GM19240 (cell line): ENCODE results near the gene TAP2.
A peak's percentile ranks its signal among the peaks of the same experiment; 100 is the strongest.
"Not testable (repeated sequence)": the region's sequence is repeated elsewhere in the genome, so short reads cannot be mapped to it uniquely, and the experiment has no call there.

Experiments used
- DNase-seq: peaks from one replicate; pipeline ENCODE4 v3.0.0; 2011; ENCODE audit warnings: low spot score; ENCODE audit not compliant: insufficient read length

The TAP2 gene

DNA sequence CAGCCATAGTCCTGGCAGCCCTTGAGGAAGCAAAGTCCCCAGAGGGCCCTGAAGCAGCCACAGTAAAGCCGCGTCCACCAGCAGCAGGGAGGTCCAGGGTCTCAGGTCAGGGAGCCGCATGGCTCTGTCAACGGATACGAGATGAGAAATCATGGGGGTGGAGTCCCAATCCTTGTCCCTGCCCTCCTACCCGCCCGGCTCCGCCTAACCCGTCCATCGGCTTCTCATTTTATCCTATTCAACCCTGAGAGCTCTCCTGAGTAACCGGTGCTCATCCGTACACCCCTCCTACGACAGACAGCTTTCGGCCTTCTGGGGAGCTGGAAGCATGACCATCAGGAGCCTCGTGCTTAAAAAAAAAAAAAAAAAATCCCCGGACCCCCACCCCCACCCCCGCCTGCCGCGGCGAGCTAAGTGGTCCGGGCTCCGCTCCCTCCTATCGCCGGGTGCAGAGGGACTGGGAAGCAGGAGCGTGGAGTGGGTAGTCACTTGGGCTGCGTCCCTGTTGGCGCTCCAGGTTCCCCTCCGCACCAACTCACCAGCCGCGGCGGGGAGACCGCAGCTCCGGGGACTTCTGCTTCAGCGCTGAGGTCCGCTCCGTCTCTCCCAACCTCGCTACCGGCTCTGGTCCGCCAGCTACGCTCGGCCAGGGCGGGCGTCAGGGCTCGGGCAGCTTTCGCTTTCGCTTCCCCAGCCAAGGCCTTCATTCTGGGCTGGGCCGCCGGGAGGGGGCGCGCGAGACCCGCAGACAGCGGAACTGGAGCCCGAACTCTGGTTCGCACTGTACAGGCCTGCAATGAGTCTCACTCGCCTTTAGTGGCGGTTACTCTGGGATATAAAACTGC is at the start of gene TAP2:
Gene TAP2 (minus strand): TSS at position 626 of the 845 bp plus-strand sequence. CDS start 506 bp downstream, at position 120.
- peak; percentile 77 for DNase-seq

DNA sequence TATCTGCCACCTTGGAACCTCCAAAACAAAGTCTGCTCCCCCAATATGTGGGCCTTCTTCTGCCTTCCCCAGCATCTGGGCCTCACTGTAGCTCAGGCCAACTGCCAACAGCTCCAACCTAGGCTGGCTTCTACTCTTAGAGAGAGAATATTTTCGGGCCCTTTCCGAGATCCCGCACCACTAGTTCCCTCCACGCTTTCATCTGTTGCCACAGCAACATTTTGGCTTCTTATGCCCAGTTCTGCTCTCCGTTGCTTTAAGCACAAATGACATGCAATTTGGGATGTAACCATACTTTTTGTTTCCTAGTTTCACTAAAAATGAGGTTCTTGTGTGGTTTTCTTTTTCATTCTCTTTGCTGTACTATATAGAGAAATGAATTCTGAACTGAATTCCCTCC is 49.1 kb upstream of the TAP2 start:
- no peak for DNase-seq

GRCh38 chr6:32886681-32887383 is 48.3 kb upstream of the TAP2 start:
- no peak for DNase-seq

DNA sequence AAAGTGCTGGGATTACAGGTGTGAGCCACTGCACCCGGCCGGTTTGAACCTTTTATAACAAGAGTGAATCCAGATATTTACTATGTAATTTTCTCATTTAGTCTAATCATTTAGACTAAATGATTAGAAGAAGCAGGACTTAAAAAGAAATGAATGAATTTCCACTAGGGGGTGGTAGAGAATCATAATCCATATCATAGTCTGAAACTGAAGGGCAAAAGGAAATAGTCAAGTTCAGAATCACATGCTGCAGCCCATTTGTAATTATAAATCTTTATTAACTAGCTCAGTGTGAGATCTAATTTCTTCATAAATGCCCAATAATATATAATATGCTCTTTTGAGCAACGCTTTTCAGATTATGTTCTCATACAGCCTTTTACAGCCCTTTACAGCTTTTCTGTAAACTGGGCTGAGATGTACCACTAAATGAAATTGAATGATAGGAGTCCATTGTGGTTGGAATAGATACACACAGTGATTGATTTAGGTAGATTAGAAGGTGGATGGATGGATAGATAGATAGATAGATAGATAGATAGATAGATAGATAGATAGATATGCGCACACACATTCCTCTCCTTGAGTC is 47.3 kb upstream of the TAP2 start:
- DNase-seq: no peak

DNA sequence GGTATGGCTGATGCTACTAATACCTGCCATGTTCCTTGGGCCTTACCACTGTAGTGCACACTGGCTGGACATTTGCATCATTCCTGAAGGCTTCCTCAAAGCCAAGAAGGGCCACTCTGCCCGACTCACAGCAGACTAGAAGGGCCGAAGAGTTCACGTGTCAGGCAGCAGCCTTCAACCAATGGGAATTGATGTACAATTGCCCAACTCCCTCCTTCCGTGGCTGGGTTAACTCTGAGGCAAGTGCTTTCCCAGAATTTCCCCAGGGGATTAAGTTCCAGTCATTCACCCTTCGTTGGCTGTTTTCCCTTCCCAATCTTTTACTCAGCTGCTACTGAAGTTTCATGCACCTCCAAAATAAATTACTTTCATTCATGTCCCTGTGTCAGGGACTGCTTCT is 45.2 kb upstream of the TAP2 start:
- no peak for DNase-seq

DNA sequence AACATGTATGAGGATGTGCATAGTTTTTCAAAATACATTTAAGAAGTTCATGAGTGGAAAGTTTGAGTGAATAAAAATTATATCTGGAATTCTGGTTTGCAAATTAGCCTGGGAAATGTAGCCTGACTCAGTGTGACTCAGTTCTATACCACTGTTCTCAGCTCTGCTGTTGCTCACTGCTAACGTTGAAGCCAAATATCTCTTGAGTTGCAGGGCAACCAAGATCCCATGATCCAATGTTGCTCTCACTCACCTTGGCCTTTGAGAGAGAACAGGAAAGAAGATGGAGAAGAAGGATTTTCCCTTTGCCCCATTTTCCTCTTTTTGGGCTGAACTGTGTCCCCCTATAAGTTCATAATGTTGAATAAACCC is 44.3 kb upstream of the TAP2 start:
- no peak for DNase-seq

GRCh38 chr6:32880962-32881361 is 42.4 kb upstream of the TAP2 start:
- not testable (repeated sequence) for DNase-seq

- no peak for DNase-seq
These were observed 41.2 kb upstream of the TAP2 start for GRCh38 chr6:32879691-32880090.

DNA sequence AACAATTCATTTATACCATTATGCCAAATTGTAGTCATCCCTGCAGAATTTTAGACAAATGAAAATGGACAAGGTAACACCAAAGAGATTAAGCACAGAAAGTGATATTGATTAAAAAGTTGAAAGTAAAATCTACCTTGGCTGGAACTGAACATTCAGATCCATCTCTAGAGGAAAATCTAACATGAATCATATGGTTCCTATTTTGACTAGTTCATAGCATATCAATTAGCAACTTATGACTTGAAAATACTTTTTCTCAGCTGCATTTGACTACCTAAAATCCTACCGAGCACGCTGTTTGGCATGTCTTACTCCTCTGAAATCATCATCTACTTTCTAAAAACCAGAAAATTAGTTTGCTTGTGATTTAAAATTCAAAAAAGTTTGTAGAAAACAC is 38.1 kb upstream of the TAP2 start:
- no peak for DNase-seq

DNA sequence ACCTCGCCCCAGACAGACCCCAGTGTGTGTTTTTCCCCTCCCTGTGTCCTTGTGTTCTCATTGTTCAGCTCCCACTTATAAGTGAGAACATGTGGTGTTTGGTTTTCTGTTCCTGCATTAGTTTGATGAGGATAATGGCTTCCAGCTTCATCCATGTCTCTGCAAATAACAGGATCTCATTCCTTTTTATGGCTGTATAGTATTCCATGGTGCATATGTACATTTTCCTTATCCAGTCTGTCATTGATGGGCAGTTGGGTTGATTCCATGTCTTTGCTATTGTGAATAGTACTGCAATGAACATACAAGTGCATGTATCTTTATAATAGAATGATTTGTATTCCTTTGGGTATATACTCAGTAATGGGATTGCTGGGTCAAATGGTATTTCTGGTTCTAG is 35.4 kb upstream of the TAP2 start:
- not testable (repeated sequence) for DNase-seq

DNA sequence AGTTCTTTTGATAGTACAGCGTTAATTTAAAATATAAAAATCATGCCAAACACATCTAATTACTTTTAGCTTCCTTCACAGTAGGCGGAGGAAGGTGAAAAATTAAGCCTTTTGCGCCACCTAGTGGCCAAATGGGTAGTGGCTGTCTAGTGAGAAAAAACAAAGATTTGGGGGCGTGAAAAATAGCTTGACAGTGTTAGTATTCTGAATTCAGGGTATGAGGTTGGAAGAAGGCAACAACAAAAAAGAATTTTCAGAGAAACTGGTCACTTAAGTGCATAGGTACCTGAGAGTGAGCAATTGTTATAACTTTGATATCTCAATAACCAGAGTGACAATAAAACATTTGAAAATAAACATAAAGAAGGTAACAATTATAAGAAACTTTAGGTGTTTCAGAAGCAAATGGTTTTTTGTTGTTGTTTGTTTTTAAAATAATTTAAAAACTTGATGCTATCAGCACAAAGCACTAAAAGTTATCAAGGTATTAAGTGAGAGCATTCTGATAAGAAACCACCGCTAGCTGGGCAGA is 29.8 kb upstream of the TAP2 start:
- DNase-seq: no peak

DNA sequence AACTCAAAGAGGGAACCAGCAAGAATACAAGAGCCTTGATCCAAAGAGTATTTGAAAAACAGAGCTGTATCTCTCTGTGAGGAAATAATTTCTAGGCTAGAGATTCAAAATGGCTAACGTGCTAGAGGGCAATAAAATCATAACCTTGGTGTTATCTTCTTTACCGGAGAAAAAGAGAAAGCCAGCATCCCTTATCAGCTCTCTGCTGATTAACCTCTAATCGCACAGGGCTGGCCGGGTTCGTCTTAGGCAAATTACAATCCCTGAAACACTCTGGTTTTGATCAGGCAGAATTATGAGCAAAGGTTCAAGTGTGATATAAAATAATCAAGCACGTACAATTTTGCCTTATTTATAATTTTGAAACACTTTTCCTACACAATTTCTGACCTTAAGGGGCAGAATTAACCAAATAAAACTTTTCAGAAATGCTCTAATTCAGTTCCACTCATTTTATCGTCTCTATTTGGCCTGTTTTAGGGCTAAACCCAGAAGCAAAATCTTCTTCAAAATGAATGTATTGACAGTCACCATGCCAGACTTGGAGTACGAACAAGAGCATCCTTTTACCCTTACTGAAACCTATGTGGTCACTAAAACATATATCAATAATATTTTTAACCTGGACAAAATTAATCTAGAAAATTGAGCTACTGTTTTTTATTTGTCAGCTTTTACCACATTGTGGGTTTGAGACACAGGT is 29.2 kb upstream of the TAP2 start:
- DNase-seq: no peak

- no peak for DNase-seq
These were observed 28.5 kb upstream of the TAP2 start for GRCh38 chr6:32867022-32867477.

- DNase-seq: no peak
These were observed 27.3 kb upstream of the TAP2 start for GRCh38 chr6:32865724-32866443.

DNA sequence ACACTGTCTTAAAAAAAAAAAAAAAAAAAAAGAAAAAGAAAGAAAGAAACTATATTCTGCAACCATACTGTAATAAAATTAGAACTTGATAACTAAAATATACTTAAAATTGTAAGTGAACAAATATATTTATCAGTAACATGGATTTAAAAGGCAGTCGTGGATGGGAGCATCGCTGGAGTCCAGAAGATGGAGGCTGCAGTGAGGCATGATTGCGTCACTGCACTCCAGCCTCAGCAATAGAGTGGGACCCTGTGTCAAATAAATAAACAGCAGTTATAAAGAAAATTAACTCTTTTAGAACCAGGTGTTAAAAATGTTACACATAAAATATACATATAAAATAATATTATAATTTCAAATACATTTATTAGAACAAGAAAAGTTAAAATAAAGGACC is 24.2 kb upstream of the TAP2 start:
- no peak for DNase-seq

DNA sequence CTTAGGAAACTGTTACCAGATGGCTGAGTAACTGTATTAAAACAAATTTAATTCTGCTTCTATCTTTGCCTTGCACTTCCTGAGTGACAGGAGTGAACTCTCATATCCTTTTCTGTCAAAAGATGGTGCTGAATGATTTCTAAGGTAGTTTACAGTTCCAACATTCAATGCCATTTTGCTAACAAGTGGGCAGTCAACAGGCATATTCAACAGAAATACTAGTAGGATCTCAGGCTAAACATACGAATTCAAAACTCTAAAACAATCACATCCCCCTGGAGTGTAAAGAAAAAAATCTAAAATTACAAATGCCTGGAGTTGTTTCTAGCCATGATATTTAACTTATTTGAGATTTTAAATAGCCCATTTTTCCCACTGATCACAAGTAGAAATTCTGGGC is 22.1 kb upstream of the TAP2 start:
- no peak for DNase-seq

DNA sequence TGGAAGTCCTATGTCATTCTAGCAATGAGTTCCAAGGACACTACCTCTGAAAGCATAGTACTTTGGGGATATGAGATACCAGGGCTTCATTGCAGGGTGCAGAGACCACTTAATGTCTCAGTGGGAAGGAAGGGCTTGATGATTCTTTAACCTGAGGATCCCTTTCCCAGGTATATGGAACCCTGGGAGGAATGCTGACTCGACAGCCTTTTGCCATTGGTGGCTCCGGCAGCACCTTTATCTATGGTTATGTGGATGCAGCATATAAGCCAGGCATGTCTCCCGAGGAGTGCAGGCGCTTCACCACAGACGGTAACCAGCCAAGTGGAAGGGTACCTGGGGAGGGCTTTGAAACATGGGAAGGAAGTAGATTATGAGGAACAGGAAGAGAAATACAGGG is 19.7 kb upstream of the TAP2 start:
- no peak for DNase-seq

- DNase-seq: no peak
These were observed 18.8 kb upstream of the TAP2 start for GRCh38 chr6:32857156-32857891.

DNA sequence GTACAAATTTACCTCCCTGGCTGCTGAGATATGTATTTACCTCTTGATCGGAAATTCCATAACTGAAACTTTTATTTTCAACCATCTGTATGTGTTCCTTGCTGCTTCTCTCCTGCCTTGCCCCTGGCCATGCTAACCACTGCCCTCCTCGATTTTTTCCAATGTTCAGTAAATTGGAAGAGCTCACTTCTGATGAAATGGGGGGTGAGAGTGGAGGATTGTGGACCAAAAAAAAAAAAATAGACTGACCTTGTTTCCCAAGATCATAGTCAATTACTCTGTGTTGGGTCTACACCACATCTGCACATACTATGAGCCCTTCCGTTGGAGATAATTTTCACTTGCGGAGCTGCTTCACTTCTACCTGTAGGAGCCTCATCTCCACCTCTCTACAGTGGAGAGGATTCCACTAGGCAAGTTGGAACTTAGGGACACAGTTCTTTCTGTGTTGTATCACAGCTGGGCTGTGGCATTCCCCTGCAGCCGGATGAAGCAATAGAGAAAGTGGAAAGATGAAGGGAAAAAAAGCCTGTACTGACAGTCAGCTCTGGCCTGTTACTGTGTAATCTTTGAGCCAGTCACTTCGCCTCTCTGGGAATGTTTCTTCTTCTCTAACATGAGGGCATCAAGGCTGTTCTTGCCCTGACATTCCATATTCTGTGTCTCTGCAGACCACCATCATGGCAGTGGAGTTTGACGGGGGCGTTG is 17.1 kb upstream of the TAP2 start:
- no peak for DNase-seq
